ENCODE measurements around the gene MFSD12.

Gene MFSD12

GRCh38 chr19:3555653-3556422, 1.5 kb downstream of the MFSD12 start:
- no peak for DNase-seq

- no peak for DNase-seq
Measured at GRCh38 chr19:3554254-3555083, 2.9 kb downstream of the MFSD12 start.

GRCh38 chr19:3551792-3552095, 5.6 kb downstream of the MFSD12 start:
- DNase-seq, result no peak

- no peak for DNase-seq
Measured at GRCh38 chr19:3550947-3551791, 6.2 kb downstream of the MFSD12 start.

GRCh38 chr19:3549816-3550215, 7.6 kb downstream of the MFSD12 start:
- DNase-seq, result no peak

GRCh38 chr19:3548606-3549005, 8.8 kb downstream of the MFSD12 start:
- peak; percentile 75 for DNase-seq

GRCh38 chr19:3547767-3548282, 9.6 kb downstream of the MFSD12 start:
- no peak for DNase-seq

GRCh38 chr19:3547301-3547731, 10.1 kb downstream of the MFSD12 start:
- DNase-seq, result no peak

GRCh38 chr19:3546119-3546518, 11.3 kb downstream of the MFSD12 start:
- no peak for DNase-seq

GRCh38 chr19:3545669-3546034, 11.7 kb downstream of the MFSD12 start:
- DNase-seq, result no peak

GRCh38 chr19:3544742-3545668, 12.4 kb downstream of the MFSD12 start:
- no peak for DNase-seq

GRCh38 chr19:3544058-3544376, 13.4 kb downstream of the MFSD12 start:
- no peak for DNase-seq

- DNase-seq, result no peak
Measured at GRCh38 chr19:3543150-3544057, 14.0 kb downstream of the MFSD12 start.

GRCh38 chr19:3539756-3540118, 17.6 kb downstream of the MFSD12 start:
- no peak for DNase-seq

- DNase-seq, result no peak
Measured at GRCh38 chr19:3538965-3539755, 18.2 kb downstream of the MFSD12 start, which contains the start of gene TEKTIP1. Gene TEKTIP1, plus strand, starts transcription at chr19:3539174. Its CDS starts 4 bp downstream, at chr19:3539178.

- DNase-seq, result no peak
Measured at GRCh38 chr19:3538258-3538929, 19.0 kb downstream of the MFSD12 start.

- no peak for DNase-seq
Measured at GRCh38 chr19:3537438-3538240, 19.7 kb downstream of the MFSD12 start.

- DNase-seq, result no peak
Measured at GRCh38 chr19:3537101-3537437, 20.3 kb downstream of the MFSD12 start.
